ENCODE data around the gene AHDC1.

- TF ChIP-seq, protein P1, sequence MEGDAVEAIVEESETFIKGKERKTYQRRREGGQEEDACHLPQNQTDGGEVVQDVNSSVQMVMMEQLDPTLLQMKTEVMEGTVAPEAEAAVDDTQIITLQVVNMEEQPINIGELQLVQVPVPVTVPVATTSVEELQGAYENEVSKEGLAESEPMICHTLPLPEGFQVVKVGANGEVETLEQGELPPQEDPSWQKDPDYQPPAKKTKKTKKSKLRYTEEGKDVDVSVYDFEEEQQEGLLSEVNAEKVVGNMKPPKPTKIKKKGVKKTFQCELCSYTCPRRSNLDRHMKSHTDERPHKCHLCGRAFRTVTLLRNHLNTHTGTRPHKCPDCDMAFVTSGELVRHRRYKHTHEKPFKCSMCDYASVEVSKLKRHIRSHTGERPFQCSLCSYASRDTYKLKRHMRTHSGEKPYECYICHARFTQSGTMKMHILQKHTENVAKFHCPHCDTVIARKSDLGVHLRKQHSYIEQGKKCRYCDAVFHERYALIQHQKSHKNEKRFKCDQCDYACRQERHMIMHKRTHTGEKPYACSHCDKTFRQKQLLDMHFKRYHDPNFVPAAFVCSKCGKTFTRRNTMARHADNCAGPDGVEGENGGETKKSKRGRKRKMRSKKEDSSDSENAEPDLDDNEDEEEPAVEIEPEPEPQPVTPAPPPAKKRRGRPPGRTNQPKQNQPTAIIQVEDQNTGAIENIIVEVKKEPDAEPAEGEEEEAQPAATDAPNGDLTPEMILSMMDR (optimal IDR thresholded peaks at IDR 0.05 in 1 of 3, IDR thresholded peaks at IDR 0.05 in 1 of 3, conservative IDR thresholded peaks at IDR 0.05 in 1 of 3; ENCODE audit: extremely low read depth in 1 of 3, insufficient read depth in 2 of 3, low read length in 3 of 3) = no peak
- TF ChIP-seq EZH2 (IDR thresholded peaks at IDR 0.05; ENCODE audit: low read length) = no peak
Measured at GRCh38 chr1:27576806-27577227, 27.1 kb downstream of the AHDC1 start.
